ENCODE measurements around the gene GOLGA6A.

- TF ChIP-seq, protein P1, sequence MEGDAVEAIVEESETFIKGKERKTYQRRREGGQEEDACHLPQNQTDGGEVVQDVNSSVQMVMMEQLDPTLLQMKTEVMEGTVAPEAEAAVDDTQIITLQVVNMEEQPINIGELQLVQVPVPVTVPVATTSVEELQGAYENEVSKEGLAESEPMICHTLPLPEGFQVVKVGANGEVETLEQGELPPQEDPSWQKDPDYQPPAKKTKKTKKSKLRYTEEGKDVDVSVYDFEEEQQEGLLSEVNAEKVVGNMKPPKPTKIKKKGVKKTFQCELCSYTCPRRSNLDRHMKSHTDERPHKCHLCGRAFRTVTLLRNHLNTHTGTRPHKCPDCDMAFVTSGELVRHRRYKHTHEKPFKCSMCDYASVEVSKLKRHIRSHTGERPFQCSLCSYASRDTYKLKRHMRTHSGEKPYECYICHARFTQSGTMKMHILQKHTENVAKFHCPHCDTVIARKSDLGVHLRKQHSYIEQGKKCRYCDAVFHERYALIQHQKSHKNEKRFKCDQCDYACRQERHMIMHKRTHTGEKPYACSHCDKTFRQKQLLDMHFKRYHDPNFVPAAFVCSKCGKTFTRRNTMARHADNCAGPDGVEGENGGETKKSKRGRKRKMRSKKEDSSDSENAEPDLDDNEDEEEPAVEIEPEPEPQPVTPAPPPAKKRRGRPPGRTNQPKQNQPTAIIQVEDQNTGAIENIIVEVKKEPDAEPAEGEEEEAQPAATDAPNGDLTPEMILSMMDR (conservative IDR thresholded peaks at IDR 0.05): no peak
- no peak for TF ChIP-seq ZFX (IDR thresholded peaks at IDR 0.05)
Observed at GRCh38 chr15:74122403-74123130, 40.2 kb upstream of the GOLGA6A start.

All from C4-2B (cell line).